ENCODE data around the gene QRSL1. TPM values are rescaled to one million over a fixed set of nuclear protein-coding genes. Genes with fewer than 3 reads are reported as not detected.

Gene QRSL1
- total RNA-seq, 4 donors from 2014 or later: 11.4 to 16.4 (median 15.9) TPM

GRCh38 chr6:106612671-106613416 is 16.5 kb upstream of the QRSL1 start:
- intact Hi-C loops (cut with DNase I): no loop called here
- TF ChIP-seq CTCF (IDR thresholded peaks at IDR 0.05) (no peak), POLR2A (IDR thresholded peaks at IDR 0.05) (no peak)
- Histone ChIP-seq H3K36me3 (no peaks in the 10 kb centered on the region), H3K9me3 (no peaks in the 10 kb centered on the region), H3K4me3 (replicated peaks in 1 of 3) (no peak overlapping the region), H3K27me3 (no peaks in the 10 kb centered on the region), H3K4me1 (peaks cover 0 to 4% of the 10 kb centered on the region in 2 donors), H3K27ac (peak overlapping the region in 2 of 3 donors; percentile 38 to 73)
- DNase-seq: peak; percentile 25 to 38
- 94 to 96% methylated on average over 9 of the region's 9 CpGs for WGBS, 2 donors

- TF ChIP-seq POLR2A (IDR thresholded peaks at IDR 0.05) (no peak), CTCF (IDR thresholded peaks at IDR 0.05) (no peak)
- WGBS, 2 donors: 94 to 97% methylated on average over 1 of the region's 1 CpG
- no peaks in the 10 kb centered on the region for H3K27me3 ChIP-seq
- peak overlapping the region in 2 of 3 donors; percentile 38 to 73 for H3K27ac ChIP-seq
- DNase-seq: no peak
- no peak overlapping the region for H3K4me3 ChIP-seq (replicated peaks in 1 of 3)
- peaks cover 0 to 3% of the 10 kb centered on the region in 2 donors for H3K36me3 ChIP-seq
- no peaks in the 10 kb centered on the region for H3K9me3 ChIP-seq
- intact Hi-C loops (cut with DNase I): no loop called here
- peaks cover 0 to 4% of the 10 kb centered on the region in 2 donors for H3K4me1 ChIP-seq
Observed at GRCh38 chr6:106613590-106613989, 15.8 kb upstream of the QRSL1 start.

GRCh38 chr6:106614166-106614565 is 15.2 kb upstream of the QRSL1 start:
- Histone ChIP-seq H3K27me3 (no peaks in the 10 kb centered on the region), H3K4me3 (replicated peaks in 1 of 3) (no peak overlapping the region), H3K4me1 (peaks cover 0 to 4% of the 10 kb centered on the region in 2 donors), H3K9me3 (no peaks in the 10 kb centered on the region), H3K27ac (peak overlapping the region in 1 of 3 donors; percentile 73), H3K36me3 (peaks cover 0 to 3% of the 10 kb centered on the region in 2 donors)
- DNase-seq: no peak
- intact Hi-C loops (cut with DNase I): no loop called here
- 79 to 84% methylated on average over 1 of the region's 1 CpG for WGBS, 2 donors
- TF ChIP-seq CTCF (IDR thresholded peaks at IDR 0.05) (no peak), POLR2A (IDR thresholded peaks at IDR 0.05) (no peak)

GRCh38 chr6:106614592-106615257 is 14.7 kb upstream of the QRSL1 start:
- Histone ChIP-seq H3K4me1 (peaks cover 0 to 4% of the 10 kb centered on the region in 2 donors), H3K36me3 (peaks cover 0 to 3% of the 10 kb centered on the region in 2 donors), H3K27me3 (no peaks in the 10 kb centered on the region), H3K9me3 (no peaks in the 10 kb centered on the region), H3K27ac (peak overlapping the region in 1 of 3 donors; percentile 73), H3K4me3 (replicated peaks in 1 of 3) (no peak overlapping the region)
- intact Hi-C loops (cut with DNase I): no loop called here
- no peak for TF ChIP-seq POLR2A (IDR thresholded peaks at IDR 0.05)
- TF ChIP-seq CTCF (IDR thresholded peaks at IDR 0.05): no peak
- no peak for DNase-seq
- 58 to 70% methylated on average over 3 of the region's 3 CpGs for WGBS, 2 donors

GRCh38 chr6:106617302-106617701 is 12.1 kb upstream of the QRSL1 start:
- H3K9me3 ChIP-seq: no peaks in the 10 kb centered on the region
- no peak for TF ChIP-seq POLR2A (IDR thresholded peaks at IDR 0.05)
- no peak for TF ChIP-seq CTCF (IDR thresholded peaks at IDR 0.05)
- no peak overlapping the region for H3K27ac ChIP-seq
- no peak for DNase-seq
- H3K4me3 ChIP-seq (replicated peaks in 1 of 3): no peak overlapping the region
- intact Hi-C loops (cut with DNase I): no loop called here
- peaks cover 0 to 4% of the 10 kb centered on the region in 2 donors for H3K4me1 ChIP-seq
- H3K27me3 ChIP-seq: no peaks in the 10 kb centered on the region
- peaks cover 0 to 3% of the 10 kb centered on the region in 2 donors for H3K36me3 ChIP-seq
